SKM-1 (cell line): ENCODE measurements around the gene SPIRE2.
A peak's percentile ranks its signal among the peaks of the same experiment; 100 is the strongest.
"Not testable (repeated sequence)": the region's sequence is repeated elsewhere in the genome, so short reads cannot be mapped to it uniquely, and the experiment has no call there.

Experiments used
- DNase-seq: peaks from one replicate; lab custom pipeline; 2025; ENCODE audit not compliant: unreplicated experiment; lab: John Stamatoyannopoulos, UW

Gene SPIRE2

DNA sequence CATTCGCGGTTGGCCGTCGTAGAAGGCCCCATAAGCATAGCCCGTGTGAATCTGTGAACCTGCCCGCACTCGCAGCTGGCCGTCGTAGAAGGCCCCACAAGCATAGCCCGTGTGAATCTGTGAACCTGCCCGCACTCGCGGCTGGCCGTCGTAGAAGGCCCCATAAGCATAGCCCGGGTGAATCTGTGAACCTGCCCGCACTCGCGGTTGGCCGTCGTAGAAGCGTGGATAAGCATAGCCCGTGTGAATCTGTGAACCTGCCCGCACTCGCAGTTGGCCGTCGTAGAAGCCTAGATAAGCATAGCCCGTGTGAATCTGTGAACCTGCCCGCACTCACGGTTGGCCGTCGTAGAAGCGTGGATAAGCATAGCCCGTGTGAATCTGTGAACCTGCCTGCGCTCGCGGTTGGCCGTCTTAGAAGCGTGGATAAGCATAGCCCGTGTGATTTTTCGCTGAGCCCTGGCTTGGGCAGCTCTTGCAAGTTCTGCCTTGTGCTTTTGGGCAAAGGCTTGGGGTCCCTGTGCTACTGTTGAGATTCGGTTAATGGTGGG lies 6.6 kb downstream of the SPIRE2 start:
- not testable (repeated sequence) for DNase-seq

DNA sequence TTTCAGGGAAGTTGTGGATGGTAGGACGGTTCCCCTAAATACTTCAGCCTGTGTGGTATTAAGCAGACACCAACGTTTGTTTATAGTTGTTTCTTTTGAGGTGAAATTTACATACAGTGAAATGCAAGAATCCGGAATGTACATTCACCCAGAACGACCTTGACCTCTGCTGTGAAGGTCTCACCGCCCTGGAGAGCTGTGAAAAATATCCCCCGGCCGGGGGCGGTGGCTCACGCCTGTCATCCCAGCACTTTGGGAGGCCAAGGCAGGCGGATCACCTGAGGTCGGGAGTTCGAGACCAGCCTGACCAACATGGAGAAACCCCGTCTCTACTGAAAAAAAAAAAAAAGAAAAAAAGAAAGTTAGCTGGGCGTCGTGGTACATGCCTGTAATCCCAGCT lies 8.2 kb downstream of the SPIRE2 start:
- not testable (repeated sequence) for DNase-seq

GRCh38 chr16:89837014-89837546 lies 8.8 kb downstream of the SPIRE2 start:
- DNase-seq = no peak

- DNase-seq = no peak
These were observed 13.0 kb downstream of the SPIRE2 start for GRCh38 chr16:89841275-89841674.

DNA sequence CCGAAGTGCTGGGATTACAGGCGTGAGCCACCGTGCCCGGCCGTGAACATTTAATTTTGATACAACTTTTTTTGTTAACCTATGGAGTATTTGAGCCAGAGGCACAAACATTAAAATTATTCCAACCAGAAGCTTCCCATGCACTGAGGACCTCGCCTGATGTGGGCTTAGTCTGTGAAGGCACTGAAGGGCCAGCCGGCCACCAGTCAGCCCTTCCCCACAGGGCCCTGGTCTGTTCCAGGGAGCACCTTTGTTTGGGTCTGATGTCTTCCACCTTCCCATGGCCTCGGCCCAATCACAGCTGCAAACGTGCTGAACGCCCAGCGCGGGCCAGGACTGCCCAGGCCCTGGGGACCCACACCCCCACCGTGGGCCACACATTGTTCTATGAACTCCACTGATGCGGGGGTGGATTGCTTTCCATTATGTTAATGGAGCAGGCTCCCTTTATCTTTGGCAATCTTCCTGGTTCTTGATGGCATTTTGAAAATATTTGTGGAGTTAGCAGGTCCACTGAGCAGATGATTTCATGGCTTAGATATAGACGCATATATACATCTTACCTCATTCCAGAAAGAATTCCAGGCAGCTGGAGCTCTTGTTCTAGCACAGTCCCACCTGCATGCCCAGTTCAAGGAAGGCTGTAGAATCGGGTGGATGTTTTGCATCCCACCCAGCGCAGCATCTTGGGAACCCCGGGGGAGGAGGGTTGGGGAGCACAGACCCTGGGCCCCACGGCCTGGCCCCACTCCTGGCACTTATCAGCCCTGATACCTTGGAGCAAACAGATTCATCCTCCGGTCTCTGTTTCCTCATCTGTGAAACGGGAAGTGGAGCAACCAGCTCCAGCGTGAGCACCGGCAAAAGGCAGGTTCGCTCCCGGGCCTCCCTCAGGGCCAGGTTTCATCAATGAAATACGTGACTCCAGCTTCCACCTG lies 14.5 kb downstream of the SPIRE2 start:
- peak; percentile 13 for DNase-seq

- DNase-seq = no peak
These were observed 15.4 kb downstream of the SPIRE2 start for GRCh38 chr16:89843409-89844350.

- no peak for DNase-seq
These were observed 16.6 kb downstream of the SPIRE2 start for GRCh38 chr16:89844739-89845339.

DNA sequence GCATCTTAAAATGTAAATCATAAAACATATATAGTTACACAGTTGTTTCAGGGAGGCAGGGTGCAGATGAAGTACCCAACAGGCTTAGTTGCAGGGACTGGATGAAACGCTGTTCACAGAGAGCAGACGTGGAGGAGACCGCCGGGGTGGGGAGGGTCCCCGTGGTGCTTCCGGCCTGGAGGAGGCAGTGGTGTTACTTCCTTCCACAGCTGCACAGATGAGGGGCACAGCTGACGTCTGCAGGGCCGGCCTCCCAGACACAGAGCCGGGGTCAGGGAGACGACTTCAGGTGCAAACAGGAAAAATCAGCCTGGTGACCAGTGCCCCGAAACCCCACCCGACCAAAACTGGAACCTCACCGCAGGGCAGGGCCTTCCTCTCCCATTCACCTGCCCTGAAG lies 17.1 kb downstream of the SPIRE2 start:
- DNase-seq = no peak

DNA sequence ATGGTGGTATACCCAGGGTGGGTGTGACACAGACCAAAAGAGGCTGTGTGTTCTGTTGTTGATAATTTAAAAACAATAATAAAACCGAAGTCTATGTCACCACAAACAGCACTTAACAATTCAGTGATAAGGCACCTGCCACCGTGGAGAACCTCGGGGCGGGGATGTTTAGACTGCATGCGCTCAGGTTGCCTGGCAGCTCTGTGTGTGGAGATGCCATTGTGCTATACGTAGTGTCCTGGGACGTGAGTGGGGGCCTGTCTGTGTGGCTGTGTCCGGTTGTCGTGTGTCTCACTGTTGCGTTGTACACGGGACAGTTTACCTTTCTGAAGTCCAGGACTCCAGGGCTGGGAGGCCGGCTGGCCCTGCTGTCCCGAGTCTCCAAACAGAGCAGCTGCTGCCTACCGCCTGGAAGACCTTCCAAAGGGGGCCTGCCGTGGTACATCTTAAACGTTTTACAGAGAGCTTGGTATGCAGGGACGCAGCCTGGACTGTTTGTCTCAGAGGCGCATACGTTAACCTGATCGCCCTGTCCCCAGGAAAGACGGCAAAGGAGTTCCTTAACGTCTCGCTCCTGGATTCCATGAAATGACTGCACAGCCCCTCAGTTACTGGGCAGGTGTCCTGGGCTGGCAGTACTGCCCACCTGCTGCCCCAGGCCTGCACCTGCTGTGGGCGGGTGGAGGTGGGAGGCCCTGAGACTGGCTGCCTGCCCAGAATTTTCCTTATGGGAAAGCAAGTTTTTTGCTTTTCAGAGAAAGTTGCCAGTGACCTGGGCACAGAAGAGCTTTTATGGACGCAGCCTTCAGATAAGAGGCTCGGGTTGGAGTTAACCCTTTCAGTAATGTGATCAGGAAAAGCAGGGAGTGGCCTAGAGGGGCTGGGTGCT lies 19.0 kb downstream of the SPIRE2 start:
- no peak for DNase-seq

DNA sequence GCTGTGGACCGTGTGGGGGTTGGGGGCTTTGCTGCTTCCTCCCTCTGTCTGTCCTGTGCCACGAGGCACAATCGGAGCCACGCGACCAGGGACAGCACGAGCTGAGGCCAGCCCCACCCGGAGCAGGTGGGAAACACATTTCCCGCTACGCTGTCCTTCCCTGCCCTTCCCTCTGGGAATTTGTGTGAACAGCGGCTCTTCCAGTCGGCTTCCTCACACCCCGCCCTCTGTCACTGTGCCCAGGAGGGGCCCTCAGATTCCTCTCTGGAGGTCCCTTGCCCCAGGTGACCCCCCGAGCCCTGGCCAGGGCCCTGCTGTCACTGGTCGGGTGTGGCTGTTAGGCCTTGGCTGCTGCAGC lies 19.6 kb downstream of the SPIRE2 start:
- no peak for DNase-seq

DNA sequence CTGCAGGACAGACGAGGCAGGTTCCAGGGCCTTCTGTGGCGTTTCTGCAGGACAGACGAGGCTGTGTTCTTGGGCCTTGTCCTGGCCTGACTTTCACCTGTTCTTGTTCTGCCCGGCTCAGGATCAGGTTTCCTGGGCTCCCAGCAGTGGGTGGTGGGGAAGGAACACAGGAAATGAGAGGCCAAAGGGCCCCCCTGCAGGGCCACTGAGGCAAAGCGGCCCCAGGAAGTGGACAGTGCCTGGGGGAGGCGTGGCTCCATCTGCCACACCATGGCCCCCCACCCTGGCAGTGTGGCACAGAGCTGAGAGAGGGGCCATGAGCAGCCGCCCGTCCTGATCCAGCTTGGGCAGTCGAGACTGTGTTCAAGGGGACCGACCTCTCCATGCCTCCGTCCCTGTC lies 20.7 kb downstream of the SPIRE2 start:
- DNase-seq = no peak

GRCh38 chr16:89853306-89853993 lies 25.2 kb downstream of the SPIRE2 start:
- DNase-seq = no peak

- DNase-seq = no peak
These were observed 27.1 kb downstream of the SPIRE2 start for GRCh38 chr16:89855301-89855945.

DNA sequence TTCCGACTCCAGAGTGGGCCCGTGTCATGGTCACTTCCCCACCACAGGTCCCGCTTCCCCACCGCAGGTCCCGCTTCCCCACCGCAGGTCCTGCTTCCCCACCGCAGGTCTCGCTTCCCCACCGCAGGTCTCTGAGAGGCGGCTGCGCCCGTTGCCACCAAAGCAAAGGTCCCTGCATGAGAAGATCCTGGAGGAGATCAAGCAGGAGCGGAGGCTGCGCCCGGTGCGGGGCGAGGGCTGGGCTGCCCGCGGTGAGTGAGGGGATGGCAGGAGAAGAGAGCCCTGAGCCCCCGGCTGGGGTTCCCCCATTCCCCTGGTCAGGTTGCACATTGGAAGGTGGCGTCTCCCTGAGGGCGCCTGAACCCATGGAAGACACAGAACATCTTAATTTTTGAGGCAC lies 27.7 kb downstream of the SPIRE2 start:
- DNase-seq = no peak

DNA sequence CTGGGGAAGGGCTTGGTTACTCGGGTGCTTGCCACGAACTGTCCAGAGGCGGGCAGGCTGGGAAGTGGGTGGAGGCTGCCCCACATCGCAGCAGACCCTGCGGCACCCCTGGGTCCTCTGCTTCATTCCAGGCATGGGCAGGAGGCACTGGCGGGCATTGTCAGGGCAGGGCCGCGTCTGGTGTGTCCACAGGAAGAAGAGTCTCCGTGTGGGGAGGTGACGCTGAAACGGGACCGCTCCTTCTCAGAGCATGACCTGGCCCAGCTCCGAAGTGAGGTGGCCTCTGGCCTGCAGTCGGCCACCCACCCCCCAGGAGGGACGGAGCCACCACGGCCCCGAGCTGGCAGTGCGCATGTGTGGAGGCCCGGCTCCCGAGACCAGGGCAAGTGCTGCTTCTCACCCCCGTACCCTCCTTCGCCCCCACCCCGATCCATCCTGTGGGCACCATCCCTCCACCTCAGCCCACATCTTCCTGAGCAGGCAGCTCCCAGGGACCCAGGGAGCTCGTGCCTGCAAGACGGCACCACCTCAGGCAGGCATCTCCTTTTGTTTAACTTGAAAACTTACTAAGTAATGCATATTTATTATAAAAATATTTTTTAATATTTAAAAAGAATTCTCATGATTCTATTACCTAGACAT lies 30.8 kb downstream of the SPIRE2 start:
- DNase-seq = no peak

- DNase-seq = no peak
These were observed 31.3 kb downstream of the SPIRE2 start for GRCh38 chr16:89859615-89860007.

DNA sequence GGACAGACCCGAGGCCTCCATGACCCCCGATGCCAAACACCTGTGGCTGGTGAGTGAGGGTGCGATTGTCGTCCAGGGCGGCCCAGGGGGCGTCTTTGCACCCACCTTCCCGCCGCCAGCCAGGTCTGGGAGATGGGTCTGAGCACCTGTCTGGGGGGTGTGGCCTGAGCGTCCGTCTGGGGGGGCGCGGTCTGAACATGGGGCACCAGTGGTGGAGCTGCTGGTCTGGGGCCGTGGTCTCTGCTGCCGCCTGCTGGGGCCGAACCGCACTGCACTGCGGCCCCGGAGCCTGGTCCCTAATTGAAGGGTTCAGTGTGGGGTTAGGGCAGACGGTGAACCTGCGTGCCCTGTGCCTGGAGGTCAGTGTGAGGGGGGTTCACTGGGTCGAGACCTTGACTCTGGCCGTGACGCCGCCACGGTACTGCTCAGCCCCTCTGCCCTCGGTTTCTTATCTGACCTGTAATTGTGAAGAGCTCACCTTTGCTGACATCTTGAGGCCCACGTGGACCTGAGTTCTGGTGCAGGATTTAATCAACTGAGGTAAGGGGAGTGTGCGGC lies 32.6 kb downstream of the SPIRE2 start:
- DNase-seq = peak; percentile 36

DNA sequence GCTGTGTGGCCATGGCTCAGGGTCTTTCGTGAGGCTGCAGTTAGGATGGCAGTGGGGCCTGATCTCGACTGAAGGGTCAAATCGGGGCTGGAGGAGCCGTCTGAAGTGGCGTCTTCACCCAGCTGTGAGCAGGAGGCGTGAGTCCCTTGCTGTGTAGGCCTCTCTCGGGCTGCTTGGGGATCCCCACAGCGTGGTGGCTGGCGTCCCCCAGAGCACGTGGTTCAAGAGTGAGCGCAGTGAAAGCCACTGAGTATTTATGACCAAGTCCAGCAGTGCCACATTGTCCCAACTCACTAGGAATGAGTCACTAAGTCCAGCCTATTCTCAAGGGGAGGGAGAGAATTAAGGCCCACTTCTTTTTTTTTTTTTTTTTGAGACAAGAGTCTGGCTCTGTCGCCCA lies 33.4 kb downstream of the SPIRE2 start:
- no peak for DNase-seq
